NCI-H1417 treated with DMSO at 0.1 percent for 48 hours (cell line): Measurements from ENCODE around the gene CAPZB.

Experiments
- DNase-seq: peaks from one replicate; lab custom pipeline; 2025; lab: John Stamatoyannopoulos, UW

CAPZB gene

DNA sequence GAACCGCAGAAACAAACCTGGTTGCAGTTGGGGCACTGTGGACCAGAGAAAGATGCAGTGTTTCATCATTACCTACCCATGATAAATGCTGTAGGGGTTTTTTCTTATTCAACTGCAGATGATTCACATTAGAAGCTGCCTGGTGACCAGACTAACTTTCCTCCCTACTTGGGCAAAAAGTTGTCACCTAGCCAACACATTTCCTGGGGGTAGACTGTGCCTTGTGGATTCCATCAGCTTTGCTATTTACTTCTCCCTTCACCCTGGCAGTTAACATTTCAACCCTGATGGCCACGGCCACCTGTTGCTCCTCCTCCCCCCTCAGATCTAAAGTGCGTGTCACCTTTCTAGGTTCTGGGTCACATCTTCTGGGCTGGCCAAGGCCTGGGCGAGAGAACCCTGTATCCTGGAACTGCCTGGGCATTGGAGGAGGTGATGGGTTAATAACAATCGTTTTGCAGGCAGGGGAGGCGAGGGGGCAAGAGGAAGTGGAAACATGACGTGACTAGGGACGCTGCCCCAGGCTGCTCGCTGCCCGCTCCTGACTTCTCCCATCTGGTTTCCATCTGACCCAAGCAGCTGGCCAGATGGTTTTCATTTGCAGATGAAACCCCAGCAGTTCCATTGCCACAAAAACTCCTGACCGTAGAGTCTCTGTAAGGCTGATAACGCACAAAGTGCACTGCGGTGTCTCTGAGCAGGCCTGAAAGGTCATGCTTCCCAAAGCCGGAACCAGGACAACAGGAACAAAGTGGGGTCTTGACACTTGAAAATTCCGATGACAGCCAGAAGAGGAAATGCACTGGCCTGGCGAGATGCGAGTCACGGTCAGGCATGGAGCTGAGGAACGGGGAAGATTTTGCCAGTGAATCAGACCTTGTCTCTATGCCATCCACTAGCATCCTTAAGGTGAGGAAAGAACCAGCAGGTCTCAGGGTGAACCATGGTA lies 36.6 kb downstream of the CAPZB start:
- no peak for DNase-seq

DNA sequence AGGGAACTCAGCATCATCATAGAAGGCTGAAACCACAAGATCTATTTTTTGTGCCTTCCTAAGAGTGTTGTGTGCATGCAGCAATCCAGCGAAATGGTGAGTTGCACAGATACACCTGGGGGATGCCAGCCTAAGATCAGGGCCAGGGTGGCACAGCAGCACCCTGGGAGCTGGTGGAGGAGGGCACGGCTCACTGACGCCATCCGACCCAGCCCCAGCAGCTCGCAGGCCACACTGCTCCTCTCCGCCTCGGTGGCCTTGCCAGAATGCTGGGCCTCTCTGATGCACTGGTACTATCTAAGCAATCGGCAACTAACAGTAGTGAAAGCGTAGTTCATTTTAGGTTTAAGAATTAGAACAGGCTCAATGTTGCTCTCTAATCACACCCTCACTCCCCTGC lies 37.8 kb downstream of the CAPZB start:
- DNase-seq = no peak

DNA sequence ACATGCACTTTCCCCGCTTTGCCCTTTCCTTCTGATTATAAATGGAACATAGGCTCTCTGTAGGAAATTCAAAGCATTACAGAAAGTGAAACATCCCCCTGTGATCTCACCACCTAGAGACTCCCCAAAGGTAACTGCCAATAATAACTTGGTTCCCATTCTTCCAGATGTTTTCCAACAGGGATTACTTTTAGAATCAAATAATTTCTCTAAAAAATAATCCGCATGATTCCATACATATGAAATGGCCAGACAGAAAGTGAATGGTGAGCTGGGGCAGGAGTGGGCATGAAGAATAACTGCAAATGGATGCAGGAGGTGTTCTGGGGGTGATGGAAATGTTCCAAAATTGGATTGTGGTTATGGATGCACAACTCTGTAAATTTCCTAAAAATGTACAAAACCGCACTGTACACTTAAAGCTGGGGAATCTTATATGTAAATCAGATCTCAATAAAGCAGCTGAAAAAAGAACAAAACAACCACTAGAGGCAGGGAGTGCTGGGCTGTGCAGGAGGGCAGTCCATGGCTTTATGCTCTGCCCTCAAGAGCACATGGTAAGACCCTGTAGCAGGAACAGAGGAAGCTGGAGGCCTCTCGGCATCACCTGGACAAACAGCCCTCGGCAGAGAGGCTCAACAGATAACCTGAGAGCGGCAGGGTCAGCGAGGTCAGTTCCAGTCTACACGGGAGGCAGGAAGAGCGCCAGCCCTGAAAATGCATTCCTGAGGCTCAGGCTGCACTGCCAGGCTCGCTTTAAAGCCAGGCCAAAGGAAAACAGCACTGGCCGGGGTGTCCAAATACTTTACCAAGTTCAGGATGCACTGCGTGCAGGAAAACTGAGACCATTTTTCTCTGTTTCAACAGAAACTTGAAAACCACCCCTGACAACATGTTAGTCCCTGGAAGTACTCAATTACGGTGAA lies 39.7 kb downstream of the CAPZB start:
- no peak for DNase-seq

DNA sequence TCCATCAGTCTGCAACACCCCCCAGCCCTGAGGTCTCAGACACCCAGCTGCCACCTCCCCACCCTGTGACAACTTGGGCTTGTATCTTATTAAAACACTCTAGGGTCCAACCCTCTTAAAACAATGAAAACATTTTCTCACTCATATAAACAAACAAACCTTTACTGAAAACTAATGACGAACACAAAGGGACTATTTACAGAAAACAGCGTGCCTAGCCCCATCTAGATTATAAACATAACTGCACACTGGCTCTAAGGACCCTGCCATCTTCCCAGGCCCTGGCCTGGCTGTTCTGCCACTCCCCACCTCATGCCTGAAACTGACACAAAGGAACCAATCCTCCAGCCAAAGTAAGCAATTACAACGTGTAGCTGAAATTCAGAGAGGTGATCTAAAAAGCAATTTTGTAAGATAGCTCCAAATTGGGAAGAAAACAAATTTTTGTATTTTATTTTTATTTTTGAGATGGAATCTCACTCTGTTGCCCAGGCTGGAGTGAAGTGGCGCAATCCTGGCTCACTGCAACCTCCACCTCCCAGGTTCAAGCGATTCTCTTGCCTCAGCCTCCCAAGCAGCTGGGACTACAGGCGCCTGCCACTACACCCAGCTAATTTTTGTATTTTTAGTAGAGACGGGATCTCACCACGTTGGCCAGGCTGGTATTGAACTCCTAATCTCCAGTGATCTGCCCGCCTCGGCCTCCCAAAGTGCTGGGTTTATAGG lies 40.9 kb downstream of the CAPZB start:
- DNase-seq = no peak

DNA sequence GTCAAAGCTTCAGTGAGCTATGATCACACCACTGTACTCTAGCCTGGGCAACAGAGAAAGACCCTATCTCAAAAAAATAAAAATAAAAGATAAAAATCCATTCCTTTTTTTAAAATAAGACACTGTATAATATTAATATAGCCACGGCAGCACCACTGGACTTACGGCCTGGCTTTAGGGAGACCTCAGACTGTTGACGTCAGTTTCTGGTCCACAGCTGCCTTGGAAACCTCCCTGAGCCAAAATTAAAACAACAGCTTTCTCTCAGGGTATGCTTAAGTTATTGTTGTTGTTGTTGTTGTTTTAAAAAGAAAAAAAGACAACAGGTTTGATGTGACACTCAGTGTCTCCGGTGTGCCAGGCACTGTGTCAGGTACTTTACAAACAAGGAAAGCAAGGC lies 42.0 kb downstream of the CAPZB start:
- no peak for DNase-seq

DNA sequence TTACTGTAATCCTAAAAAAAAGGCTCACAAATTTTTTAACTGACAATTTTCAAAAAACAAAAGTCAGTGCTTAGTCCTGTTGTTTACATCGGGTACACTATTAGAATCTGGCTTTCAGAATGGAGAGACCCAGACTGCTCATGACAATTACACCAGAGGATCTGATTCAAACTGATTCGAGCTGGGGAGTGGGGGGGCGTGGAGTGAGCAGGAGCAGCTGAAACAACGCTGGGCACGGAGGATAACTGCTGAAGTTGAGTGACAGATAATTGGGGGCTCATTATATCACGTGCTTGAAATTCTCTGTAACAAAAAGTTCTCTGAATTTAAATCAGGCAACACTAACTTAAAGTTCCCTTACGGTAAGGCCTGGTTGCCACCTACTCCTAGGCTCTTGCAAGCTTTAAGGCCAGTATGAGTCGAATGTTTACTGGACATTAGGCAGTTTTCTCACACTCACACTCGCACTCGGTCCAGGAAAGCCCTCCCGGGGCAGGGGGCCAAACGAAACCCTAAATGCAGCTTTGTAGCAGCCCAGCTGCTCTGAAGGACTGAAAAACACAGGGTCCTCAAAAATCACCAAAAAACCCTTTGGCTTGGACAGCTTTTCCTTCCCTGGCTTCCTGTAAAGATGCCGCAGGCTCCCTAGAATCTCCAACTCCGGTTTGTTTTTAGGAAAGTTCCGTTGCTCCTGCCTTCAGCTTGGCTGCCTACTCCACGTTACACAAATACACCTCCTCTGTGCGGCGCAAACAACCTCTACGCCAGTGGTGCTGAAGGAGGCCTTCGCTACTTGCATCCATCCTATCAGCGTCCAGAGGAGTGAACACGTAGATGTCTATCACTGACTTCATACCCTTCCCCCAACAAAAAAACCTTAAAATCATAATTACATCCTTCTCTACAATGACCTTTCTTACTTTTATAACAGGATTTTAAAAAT lies 42.9 kb downstream of the CAPZB start:
- DNase-seq = no peak

DNA sequence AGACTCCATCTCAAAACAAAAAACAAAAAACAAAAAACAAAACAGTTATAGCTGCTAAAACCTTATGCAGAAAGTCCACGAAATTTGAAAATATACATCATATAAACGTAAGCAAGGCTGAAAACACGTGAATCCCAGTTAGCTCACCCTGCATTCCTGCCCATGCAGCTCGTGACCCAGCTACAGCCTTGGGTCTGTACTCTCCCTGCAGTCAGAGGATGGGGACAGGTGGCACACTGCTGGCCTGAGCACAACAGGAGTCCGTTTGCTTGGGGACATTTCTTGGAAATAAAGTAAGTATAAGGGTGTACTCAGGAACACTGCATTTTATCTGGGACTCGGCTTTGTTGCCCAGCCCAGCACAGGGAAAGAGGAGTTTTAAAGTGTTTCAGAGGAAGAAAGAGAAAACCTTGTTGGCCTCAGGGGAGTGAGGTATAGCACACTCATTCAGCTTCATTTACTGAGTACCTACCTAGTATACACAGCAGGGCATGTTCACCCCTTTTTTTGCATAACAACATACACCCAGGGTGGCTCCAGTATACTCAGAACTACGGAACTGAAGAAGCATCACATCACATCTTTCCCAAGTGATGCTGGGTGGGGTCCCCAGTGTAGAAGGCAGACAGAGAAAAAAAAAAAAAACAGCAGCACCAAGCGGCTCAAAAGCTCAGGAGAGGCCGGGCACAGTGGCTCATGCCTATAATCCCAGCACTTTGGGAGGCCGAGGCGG lies 44.1 kb downstream of the CAPZB start:
- DNase-seq = no peak

DNA sequence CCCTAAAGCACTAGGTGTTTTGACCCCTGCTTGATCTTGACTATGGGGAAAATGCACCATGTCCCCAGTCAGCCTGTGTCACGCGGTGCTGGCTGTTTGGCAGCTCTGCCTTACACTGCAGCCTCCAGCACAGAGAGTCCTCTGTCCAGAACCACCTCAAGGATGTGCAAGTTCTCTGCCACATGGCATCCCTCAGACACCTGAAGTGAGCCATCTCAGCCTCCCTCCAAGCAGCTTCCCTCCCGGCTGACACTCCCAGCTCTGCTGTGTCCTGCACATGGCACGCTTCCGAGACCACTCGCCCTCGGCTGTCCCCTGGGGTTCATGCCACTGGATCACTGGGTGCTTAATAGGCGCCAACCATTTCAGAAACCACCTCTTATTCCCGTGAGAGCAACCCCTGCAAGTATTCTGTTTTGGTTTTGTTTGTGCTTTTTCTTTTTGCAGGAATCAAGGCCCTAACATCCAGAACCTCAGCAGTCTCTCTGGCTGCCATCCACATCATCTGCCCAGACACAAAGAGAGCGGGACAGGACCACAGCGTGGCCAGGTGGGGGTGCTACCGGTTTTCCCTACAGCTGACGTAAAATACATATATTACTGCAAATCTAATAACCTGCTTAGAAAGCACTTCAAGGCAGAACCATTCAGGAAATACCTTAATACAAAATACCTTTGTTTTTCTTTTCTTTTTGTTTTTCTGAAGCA lies 45.7 kb downstream of the CAPZB start:
- no peak for DNase-seq

DNA sequence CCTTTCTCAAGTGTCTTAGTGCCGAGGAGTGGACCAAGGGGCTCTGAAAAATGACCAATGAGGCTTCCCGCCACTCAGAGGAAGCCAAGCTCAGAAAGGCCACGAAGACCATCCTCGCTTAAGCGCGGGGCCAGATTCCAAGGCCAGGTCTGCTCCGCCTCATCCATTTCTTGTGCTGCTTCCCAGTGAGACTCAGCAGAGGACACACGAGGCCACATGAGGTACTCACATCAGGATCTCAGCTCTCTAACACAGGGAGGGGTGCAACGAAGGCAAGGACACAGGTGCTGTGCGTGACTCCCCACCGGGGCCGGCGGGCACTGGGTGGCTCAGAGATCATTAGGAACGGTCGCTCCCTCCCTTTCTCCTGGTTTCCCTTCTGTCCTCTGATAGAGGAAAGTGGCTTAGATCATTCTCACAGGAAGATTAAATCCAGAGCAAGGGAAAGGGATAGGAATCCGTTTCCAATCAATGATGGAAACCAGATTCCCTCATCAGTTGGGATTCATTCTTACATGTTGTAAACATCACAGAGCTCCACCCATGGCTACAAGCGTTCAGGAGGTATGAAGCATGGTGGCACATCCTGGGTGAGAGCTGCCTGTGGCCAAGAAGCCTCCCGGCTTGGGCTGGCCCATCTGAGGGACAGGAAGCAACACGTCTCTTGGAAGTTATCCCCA lies 46.7 kb downstream of the CAPZB start:
- DNase-seq = no peak

DNA sequence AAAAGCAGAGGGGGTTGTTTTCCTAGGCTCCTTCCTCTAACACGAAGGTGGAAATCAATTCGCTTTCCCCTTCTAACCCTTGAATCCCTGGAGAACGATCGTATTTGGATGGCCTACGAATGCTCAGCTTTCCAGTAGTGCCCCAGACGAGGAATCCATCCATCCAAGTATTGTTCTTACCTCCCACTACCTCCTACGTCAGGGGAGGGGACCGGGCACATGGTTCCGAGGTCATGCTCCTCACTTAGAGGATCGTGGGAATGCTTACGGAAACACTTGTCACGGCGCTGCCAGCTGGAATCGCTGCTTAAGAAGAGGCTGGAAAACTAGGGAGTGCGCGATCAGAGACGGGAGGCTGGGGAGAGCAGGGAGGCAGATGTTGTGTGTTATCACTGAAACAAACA lies 47.4 kb downstream of the CAPZB start:
- DNase-seq = no peak

DNA sequence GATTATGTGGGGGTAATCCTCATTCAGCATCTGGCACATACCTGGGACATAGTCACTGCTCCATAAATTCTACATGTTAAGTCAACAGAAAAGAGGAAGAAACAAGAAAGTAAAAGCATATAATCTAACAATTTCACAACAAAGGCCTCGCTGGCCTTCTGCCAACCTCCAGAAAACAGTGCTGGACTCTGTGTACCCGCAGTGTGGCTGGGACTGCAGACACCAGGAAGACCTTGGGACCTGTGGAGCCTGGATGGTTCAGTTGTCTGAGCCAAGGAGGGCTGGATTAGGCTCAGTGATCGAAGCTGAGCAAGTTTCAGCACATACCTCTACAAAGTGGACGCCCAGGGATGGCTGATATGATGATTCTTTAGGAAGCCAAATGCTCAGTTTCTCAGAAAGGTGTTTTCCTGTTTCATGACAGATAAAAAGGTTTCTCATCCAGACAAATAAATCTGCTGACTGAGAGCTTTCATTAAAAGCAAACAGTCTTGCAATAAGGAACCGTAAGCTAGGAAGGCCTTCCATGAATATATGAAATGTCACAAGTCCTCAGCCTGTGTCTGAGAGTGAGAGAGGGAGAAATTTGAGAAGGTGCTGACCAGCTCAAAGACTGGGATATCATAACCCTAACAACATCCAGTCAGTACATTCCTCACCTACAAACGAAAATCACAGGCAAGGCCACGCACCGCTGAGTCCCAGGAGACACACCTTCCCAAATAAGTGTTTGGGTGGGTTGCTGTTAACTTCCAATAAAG lies 48.4 kb downstream of the CAPZB start:
- no peak for DNase-seq

DNA sequence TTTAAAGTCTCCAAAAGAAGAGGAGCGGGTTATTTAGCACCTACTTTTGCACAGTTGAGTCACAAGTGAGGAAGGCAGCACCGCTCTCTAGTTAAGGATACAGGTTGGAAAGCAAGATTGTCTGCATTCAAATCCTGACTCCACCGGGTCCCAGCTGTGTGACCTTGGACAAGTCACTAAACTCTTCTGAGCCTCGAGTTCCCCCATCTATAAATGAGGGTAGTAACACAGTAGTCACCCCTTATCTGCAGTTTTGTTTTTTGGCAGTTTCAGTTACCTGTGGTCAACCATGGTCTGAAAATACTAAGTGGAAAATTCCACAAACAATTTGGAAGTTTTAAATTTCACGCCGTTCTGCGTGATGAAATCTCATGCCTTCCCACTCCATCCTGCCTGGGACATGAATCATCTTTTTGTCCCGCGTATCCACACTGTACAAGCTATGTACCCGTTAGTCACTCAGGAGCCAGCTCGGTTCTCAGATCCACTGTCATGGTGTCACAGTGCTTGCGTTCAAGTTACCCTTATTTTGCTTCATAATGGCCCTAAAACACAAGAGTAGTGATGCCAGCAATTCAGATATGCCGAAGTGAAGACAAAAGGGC lies 49.4 kb downstream of the CAPZB start:
- no peak for DNase-seq

DNA sequence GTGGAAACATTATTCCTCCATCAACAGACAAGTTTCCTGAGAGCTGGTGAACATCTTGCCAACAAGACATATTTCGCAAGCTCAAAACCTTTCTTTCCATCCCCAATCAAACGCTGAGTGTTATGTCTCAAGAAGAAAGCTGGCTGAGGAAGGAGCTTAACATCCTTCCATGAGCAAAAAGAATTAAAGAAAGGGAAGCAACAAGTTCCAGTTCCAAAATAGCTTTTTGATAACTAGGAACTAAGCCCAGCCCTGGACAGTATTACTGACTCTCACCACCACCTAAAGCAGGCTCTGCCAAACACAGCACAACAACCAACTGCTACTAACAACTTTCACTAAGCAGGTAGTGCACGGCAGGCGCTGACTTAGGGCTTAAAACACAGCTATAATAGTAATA lies 50.2 kb downstream of the CAPZB start:
- no peak for DNase-seq

DNA sequence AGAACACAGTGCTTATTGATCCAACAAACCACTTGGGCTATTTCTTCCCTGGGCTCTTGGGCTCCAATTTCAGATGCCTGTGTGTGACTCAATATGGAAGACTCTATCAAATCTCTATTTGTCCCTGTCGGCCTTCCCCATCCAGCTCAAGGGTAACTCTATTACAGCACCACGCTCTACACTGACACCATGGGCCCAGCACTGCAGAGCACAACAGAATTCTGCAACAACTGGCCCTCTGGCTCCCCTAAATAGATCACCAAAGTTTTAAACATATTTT lies 51.7 kb downstream of the CAPZB start:
- DNase-seq = no peak

DNA sequence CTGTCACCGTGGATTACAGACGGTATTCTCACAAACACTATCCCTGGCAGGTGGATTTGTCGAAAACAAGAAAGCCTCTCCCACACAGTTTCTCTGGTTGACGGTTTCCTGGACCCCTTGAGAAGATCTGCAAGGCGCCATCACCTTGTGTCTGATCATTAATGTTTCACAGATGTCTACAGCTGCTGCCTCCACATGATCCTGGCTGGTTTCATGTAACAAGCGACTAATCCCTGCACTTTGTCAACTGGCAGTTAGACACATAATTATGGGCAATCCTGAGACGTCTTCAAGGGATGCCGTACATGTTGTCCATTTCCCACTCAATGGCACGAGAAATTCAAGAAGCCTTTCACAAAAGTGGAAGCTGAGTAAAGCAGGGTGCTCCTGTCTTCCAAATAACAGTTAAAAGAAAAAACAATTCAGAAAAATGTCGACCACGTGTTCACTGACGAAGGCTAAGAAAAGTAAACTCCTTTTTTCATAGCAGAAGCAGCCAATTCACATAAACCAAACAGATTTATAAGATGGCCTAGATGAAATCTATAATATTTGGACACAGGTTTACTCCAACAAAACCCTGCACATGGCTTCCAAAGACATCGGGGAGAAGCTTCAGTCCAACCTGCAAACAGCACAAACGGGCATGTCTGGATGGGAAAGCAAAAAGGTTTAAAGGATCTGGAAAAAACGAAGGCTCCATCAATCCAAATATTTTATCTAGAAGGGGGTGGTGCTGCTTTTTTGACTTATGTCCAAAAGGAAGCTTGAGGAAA lies 52.2 kb downstream of the CAPZB start:
- DNase-seq = no peak

DNA sequence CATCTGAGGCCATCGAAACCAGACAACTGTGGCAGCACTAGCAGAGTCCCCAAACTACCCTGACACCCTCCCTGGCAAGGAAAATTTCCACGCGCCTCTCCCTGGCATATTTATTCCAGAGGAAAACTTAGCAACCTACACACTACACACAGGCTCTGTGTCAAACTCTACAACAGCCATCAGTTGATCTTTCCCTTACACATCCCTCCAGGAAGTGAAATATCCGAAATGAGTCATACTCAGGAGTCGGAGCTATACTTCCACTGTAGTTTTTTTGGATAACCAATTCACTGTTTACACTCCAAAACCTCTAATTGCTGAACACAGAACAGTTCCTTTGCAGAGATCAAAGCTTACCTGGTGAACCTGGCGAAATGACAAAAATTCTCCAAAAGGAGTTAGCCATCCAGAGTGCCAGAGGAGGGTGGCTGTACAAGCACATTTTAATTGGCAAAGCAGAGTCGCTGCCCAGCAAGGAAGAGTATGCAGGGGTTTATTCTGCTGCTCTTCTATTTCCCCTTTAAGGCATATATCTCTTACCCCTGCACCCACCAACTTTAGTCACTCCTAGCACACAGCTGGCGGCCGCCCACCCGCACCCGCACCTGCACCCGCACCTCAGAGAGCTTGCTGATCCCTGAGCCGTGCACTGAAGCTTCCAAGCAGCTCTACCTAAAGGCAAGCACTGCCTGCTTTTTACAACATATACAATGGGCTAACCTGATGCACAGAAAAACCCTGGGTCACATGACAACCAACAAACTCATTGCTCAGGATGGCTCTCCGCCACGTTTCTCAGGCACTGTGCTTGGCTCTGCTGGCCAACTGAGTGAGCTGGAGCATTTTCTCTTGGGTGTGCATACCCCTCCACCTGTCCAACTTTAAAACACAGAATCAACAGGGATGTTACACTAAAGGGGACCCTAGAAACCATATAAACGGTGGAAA lies 54.9 kb downstream of the CAPZB start:
- DNase-seq = no peak
